ENCODE measurements around the gene POLE. TPM values are rescaled to one million over a fixed set of nuclear protein-coding genes. Genes with fewer than 3 reads are reported as not detected.

POLE gene
- total RNA-seq, 1 experiment from 2014 or later, result 147 TPM

DNA sequence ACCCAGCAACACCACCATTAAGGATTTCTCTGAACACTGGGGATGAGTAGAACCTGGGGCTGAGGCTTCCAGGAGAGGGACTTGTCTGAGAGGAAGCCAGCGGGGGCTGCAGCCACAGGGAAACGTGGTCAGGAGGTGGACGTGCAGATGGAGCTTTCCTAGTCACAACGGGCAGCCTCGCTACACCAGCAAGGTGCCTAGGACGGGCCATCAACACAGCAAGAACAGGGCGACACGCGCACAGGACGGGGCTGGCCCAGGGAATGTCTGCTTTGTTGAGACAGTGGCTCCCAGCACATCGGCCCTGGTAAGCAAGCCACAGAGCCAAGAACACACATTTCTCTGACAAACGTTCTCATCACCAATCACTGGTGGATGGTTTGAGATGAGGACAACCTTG lies 49.2 kb upstream of the POLE start:
- Histone ChIP-seq H2BK12ac (ENCODE audit: insufficient read length, low read depth, low read length) (no peak overlapping the region), H3K79me1 (ENCODE audit: insufficient read depth, low read depth, low read length, poor library complexity, severe bottlenecking) (no peaks in the 10 kb centered on the region), H3K9me3 (ENCODE audit: control insufficient read depth, low read depth, low read length) (no peaks in the 10 kb centered on the region), H3T11ph (ENCODE audit: low read length) (no peak overlapping the region), H3K4ac (ENCODE audit: low read depth, low read length) (no peak overlapping the region), H4K91ac (ENCODE audit: insufficient read length, low read depth, low read length) (no peak overlapping the region), H2BK15ac (ENCODE audit: low read depth, low read length) (no peak overlapping the region), H3K14ac (ENCODE audit: insufficient read depth, low read length) (no peak overlapping the region), H3K4me2 (ENCODE audit: insufficient read depth, insufficient read length, low read length) (no peak overlapping the region), H2BK20ac (ENCODE audit: low read depth, low read length, poor library complexity, severe bottlenecking) (no peak overlapping the region), H3K23ac (ENCODE audit: insufficient read length, low read depth, low read length) (no peak overlapping the region), H3K56ac (ENCODE audit: insufficient read length, low read depth, low read length) (no peak overlapping the region), H4K8ac (replicated peaks; ENCODE audit: insufficient read length, low read depth, low read length) (no peak overlapping the region), H2AFZ (ENCODE audit: low read length) (no peak overlapping the region), H3K79me2 (ENCODE audit: insufficient read depth, low read length) (no peaks in the 10 kb centered on the region), H4K20me1 (ENCODE audit: control insufficient read depth, insufficient read depth, insufficient read length) (no peaks in the 10 kb centered on the region), H3K18ac (ENCODE audit: insufficient read length, low read depth, low read length) (no peak overlapping the region), H3K4me1 (ENCODE audit: insufficient read depth, low read length) (no peaks in the 10 kb centered on the region), H2BK5ac (ENCODE audit: insufficient read length, low read length) (no peak overlapping the region), H3K27ac (ENCODE audit: insufficient read length, low read depth, low read length) (no peak overlapping the region), H3K9ac (ENCODE audit: extremely low read depth, insufficient read length, low read length) (no peak overlapping the region), H2AK5ac (ENCODE audit: insufficient read length, low read length) (no peak overlapping the region), H3K23me2 (ENCODE audit: insufficient read length, low read depth, low read length, poor library complexity, severe bottlenecking) (no peaks in the 10 kb centered on the region), H4K5ac (ENCODE audit: insufficient read length, low read depth, low read length) (no peak overlapping the region), H2BK120ac (ENCODE audit: low read depth, low read length, poor library complexity, severe bottlenecking) (no peak overlapping the region), H3K27me3 (ENCODE audit: insufficient read depth, low read length) (no peaks in the 10 kb centered on the region)
- Mint-ChIP-seq H3K36me3 (ENCODE audit: insufficient read depth in 1 of 3, low read depth in 3 of 3) (peaks cover 71 to 96% (median 93%) of the 10 kb centered on the region in 3 experiments), H3K4me1 (no peaks in the 10 kb centered on the region), H3K27me3 (ENCODE audit: low read depth) (no peaks in the 10 kb centered on the region), H3K4me3 (no peak overlapping the region), H3K9me3 (no peaks in the 10 kb centered on the region), H3K27ac (peak overlapping the region in 1 of 3 experiments; percentile 73; a peak in 2 of 7 replicates)
- TF ChIP-seq, protein P1, sequence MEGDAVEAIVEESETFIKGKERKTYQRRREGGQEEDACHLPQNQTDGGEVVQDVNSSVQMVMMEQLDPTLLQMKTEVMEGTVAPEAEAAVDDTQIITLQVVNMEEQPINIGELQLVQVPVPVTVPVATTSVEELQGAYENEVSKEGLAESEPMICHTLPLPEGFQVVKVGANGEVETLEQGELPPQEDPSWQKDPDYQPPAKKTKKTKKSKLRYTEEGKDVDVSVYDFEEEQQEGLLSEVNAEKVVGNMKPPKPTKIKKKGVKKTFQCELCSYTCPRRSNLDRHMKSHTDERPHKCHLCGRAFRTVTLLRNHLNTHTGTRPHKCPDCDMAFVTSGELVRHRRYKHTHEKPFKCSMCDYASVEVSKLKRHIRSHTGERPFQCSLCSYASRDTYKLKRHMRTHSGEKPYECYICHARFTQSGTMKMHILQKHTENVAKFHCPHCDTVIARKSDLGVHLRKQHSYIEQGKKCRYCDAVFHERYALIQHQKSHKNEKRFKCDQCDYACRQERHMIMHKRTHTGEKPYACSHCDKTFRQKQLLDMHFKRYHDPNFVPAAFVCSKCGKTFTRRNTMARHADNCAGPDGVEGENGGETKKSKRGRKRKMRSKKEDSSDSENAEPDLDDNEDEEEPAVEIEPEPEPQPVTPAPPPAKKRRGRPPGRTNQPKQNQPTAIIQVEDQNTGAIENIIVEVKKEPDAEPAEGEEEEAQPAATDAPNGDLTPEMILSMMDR (conservative IDR thresholded peaks at IDR 0.05), result no peak
- no peak for DNase-seq
- WGBS (ENCODE audit: extremely low coverage, insufficient read length, low lambda C conversion rate), result no CpG with 5 or more reads among the region's 12 CpGs

Data from H9 (cell line).